Testis (tissue), 3 donors: ENCODE measurements around the gene COPG2. TPM values are rescaled to one million over a fixed set of nuclear protein-coding genes. Genes with fewer than 3 reads are reported as not detected.

Source experiments
- DNase-seq: peaks from one replicate; pipeline ENCODE4 v3.0.0-alpha.2; 2019
- H3K27ac ChIP-seq, 2 donors: fragments of 200-600 bp; sonication (generic); one replicate each; pipeline ENCODE4 v1.5.1; 2019
- H3K27me3 ChIP-seq: fragments of 200-600 bp; sonication (generic); one replicate; pipeline ENCODE4 v1.5.1; 2019
- H3K36me3 ChIP-seq: fragments of 200-600 bp; sonication (generic); one replicate; pipeline ENCODE4 v1.5.1; 2017; ENCODE audit warnings: low read depth; ENCODE audit errors: missing control alignments
- H3K4me1 ChIP-seq: fragments of 200-600 bp; sonication (generic); one replicate; pipeline ENCODE4 v1.5.1; 2019
- H3K4me3 ChIP-seq, 2 donors: fragments of 200-600 bp; sonication (generic); one replicate each; pipeline ENCODE4 v1.5.1; 2017 to 2019
- H3K9me3 ChIP-seq: fragments of 200-600 bp; sonication (generic); one replicate; pipeline ENCODE4 v1.5.1; 2017
- POLR2A ChIP-seq: fragments of 450-650 bp; IDR thresholded peaks from one replicate; pipeline ENCODE4 v1.6.1; 2017; ENCODE audit warnings: antibody characterized with exemption, mild to moderate bottlenecking, moderate library complexity
- WGBS, 2 donors: methylation state at CpG; one replicate each; pipeline ENCODE4 v1.1.5; 2018; 5-methylcytosine and 5-hydroxymethylcytosine counted together
- intact Hi-C: fragments of 100-400 bp; cut with DNase I; formaldehyde crosslinking; loops from one replicate; pipeline ENCODE4 v1.15.1; 2023; ENCODE audit warnings: low total_unique reads
- polyA plus RNA-seq: library from polyadenylated mRNA; stranded (reverse); fragments of 350-450 nt; fragmentation: Illumina TruSeq; extraction: RNeasy Lipid Tissue Mini Kit (QIAGEN cat#74804); gene quantifications from one replicate; pipeline ENCODE4 v1.2.3, GENCODE V29; 2014; ENCODE audit warnings: low read depth, low replicate concordance; ENCODE audit not compliant: insufficient read depth
- total RNA-seq, 2 donors: library from RNA; depleted of rRNA; stranded (reverse); fragments of >200 nt; gene quantifications; one replicate each; pipeline ENCODE4 v1.2.3, GENCODE V29; 2016
- TF ChIP-seq, protein P1 (sequence below), 3 experiments: fragments of 450-650 bp in 2 of 3; fragments of 200-600 bp in 1 of 3; sonication (generic) in 1 of 3; IDR thresholded peaks; one replicate each; pipeline ENCODE4 v1.5.1; 2016 to 2019; ENCODE audit warnings: antibody characterized with exemption in 3 of 3, mild to moderate bottlenecking in 2 of 3, moderate library complexity in 1 of 3

COPG2 gene
- total and polyA plus RNA-seq, 3 donors from 2014 or later: 41.8 to 51.0 (median 44.2) TPM

DNA sequence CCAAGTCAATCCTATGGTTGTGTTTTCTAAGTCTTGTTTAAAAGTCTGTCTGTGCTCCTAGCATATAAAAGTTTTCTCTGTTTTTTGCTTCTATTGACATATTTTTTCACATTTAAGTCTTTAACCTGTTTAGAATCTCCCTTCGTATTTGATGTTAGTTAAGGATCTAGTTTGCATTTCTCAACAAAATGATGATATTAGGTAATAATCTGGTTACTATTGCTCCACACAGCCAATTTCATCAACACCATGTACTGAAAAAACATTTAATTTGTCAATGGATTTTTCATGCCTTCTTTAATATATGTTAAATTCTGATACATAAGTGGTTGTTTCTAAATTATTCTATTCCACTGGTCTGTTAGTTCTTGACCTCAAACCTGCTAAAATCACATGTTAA lies 35.3 kb upstream of the COPG2 start:
- Histone ChIP-seq H3K36me3 (no peaks in the 10 kb centered on the region), H3K4me1 (no peaks in the 10 kb centered on the region), H3K27ac (no peak overlapping the region), H3K4me3 (no peak overlapping the region), H3K9me3 (no peaks in the 10 kb centered on the region), H3K27me3 (no peaks in the 10 kb centered on the region)
- DNase-seq: no peak
- intact Hi-C loops: no loop called here
- no peak for TF ChIP-seq POLR2A
- TF ChIP-seq, protein P1, sequence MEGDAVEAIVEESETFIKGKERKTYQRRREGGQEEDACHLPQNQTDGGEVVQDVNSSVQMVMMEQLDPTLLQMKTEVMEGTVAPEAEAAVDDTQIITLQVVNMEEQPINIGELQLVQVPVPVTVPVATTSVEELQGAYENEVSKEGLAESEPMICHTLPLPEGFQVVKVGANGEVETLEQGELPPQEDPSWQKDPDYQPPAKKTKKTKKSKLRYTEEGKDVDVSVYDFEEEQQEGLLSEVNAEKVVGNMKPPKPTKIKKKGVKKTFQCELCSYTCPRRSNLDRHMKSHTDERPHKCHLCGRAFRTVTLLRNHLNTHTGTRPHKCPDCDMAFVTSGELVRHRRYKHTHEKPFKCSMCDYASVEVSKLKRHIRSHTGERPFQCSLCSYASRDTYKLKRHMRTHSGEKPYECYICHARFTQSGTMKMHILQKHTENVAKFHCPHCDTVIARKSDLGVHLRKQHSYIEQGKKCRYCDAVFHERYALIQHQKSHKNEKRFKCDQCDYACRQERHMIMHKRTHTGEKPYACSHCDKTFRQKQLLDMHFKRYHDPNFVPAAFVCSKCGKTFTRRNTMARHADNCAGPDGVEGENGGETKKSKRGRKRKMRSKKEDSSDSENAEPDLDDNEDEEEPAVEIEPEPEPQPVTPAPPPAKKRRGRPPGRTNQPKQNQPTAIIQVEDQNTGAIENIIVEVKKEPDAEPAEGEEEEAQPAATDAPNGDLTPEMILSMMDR (IDR thresholded peaks at IDR 0.05): no peak
- WGBS, 2 donors: 89 to 96% methylated on average over 1 of the region's 1 CpG

DNA sequence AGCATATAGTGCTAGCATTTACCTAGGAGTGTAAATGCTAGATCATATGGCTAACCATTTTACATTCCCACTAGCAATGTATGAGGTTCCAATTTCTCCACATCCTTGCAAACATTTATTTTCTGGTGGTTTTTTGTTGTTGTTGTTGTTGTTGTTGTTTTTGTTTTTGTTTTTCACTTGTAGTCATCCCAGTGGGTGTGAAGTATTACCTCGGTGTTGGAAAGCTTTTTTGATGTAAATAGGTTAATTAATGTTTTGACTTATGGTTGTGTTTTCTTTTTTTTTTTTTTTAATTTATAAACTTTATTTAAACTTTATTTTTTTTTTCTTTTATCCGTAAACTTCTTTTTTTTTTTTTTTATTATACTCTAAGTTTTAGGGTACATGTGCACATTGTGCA lies 33.1 kb upstream of the COPG2 start:
- 92 to 97% methylated on average over 2 of the region's 2 CpGs for WGBS, 2 donors
- H3K36me3 ChIP-seq: no peaks in the 10 kb centered on the region
- no peaks in the 10 kb centered on the region for H3K27me3 ChIP-seq
- H3K27ac ChIP-seq: no peak overlapping the region
- H3K4me3 ChIP-seq: no peak overlapping the region
- intact Hi-C loops: no loop called here
- TF ChIP-seq POLR2A: no peak
- TF ChIP-seq, protein P1 (IDR thresholded peaks at IDR 0.05): no peak
- no peaks in the 10 kb centered on the region for H3K9me3 ChIP-seq
- no peaks in the 10 kb centered on the region for H3K4me1 ChIP-seq
- no peak for DNase-seq

DNA sequence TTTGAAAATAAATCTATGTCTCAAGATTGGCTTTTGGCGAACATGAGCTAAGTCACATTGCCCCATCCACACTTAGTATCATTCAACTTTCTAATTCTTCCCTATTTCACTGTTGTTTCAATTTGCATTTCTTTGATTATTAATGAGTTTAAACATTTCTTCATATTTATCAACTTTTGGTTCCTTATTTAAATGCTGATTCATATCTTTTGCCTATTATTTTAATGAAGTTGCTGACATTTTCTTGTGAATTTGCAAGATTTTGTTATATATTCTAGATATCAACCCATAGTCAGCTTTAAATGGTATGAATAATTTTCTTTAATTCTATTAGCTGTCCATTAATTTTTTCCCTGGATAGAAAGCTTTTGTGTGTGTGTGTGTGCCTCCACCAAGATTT lies 32.2 kb upstream of the COPG2 start:
- H3K27me3 ChIP-seq: no peaks in the 10 kb centered on the region
- intact Hi-C loops: no loop called here
- H3K27ac ChIP-seq: no peak overlapping the region
- TF ChIP-seq, protein P1 (IDR thresholded peaks at IDR 0.05): no peak
- TF ChIP-seq POLR2A: no peak
- H3K9me3 ChIP-seq: no peaks in the 10 kb centered on the region
- no peak overlapping the region for H3K4me3 ChIP-seq
- WGBS, 2 donors: 94 to 95% methylated on average over 1 of the region's 1 CpG
- no peaks in the 10 kb centered on the region for H3K4me1 ChIP-seq
- no peaks in the 10 kb centered on the region for H3K36me3 ChIP-seq
- DNase-seq: no peak

DNA sequence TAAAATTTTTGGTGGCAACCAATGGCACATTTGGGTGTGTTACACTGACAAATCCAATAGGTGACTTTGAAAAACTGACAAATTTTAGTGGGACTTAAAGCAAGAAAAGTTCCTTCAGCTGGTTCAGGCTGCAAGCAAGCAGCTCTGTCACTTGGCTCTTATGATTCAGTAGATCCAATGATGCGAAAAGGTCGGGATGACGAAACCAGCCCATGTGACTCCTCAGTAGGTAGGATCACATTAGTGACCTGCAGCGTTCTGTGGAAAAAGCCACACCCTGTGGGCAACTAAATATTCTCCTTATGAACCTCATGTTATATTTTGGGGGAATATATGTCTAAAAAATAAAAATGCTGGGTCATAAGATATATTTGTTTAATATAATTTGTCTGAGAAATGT lies 31.1 kb upstream of the COPG2 start:
- no peak for TF ChIP-seq POLR2A
- TF ChIP-seq, protein P1 (IDR thresholded peaks at IDR 0.05): no peak
- no peak overlapping the region for H3K4me3 ChIP-seq
- no peaks in the 10 kb centered on the region for H3K4me1 ChIP-seq
- H3K27me3 ChIP-seq: no peaks in the 10 kb centered on the region
- DNase-seq: no peak
- H3K27ac ChIP-seq: no peak overlapping the region
- intact Hi-C loops: no loop called here
- 69% methylated on average over 4 of the region's 4 CpGs for WGBS, 2 donors
- H3K36me3 ChIP-seq: no peaks in the 10 kb centered on the region
- H3K9me3 ChIP-seq: no peaks in the 10 kb centered on the region

DNA sequence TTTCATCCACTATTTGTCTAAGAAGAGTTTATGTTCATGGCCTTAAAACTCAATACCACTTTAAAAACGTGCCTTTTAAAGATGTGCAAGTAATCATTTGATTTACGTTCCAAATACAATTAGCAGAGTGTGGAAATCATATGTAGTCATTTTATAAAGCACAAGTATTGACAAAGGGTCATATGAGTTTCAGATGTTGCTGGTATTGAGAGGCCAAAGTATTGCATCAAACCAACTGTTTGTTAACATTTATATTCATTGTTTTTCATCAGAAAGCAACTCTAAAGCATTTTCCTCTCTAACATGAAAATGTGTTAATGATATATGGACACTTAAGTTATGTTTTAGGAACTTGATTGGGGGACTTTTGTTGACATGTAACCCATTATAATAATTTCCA lies 29.3 kb upstream of the COPG2 start:
- TF ChIP-seq, protein P1 (IDR thresholded peaks at IDR 0.05): no peak
- no peak for TF ChIP-seq POLR2A
- DNase-seq: no peak

More for the DNA sequence above, 29.3 kb upstream of the COPG2 start:
- Histone ChIP-seq H3K4me3 (no peak overlapping the region), H3K27ac (no peak overlapping the region), H3K9me3 (no peaks in the 10 kb centered on the region), H3K36me3 (no peaks in the 10 kb centered on the region), H3K4me1 (no peaks in the 10 kb centered on the region), H3K27me3 (no peaks in the 10 kb centered on the region)
- intact Hi-C loops: no loop called here
- 82 to 84% methylated on average over 2 of the region's 2 CpGs for WGBS, 2 donors
